ENCODE results near the gene APBA2.

The APBA2 gene

DNA sequence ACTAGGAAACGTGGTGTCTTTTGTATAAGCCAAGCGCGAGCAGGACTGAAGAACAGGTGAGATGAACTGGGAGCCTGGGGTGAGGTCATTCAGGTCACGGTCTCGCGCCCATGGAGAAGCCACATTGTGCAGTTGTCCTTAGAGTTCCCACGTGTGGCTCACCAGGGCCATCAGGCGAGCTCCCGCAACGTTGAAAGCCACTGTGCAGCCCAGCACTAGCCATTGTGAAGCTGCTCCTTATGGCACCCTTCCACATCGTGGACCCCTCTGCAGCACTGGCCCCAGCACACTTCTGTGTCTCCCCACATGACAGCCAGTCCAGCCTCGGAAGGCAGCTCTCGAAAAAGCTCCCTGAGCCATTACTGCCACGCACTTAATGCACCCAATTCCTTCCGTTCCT lies 7.6 kb upstream of the APBA2 start:
- FAIRE-seq: no peak
- TF ChIP-seq, protein P1, sequence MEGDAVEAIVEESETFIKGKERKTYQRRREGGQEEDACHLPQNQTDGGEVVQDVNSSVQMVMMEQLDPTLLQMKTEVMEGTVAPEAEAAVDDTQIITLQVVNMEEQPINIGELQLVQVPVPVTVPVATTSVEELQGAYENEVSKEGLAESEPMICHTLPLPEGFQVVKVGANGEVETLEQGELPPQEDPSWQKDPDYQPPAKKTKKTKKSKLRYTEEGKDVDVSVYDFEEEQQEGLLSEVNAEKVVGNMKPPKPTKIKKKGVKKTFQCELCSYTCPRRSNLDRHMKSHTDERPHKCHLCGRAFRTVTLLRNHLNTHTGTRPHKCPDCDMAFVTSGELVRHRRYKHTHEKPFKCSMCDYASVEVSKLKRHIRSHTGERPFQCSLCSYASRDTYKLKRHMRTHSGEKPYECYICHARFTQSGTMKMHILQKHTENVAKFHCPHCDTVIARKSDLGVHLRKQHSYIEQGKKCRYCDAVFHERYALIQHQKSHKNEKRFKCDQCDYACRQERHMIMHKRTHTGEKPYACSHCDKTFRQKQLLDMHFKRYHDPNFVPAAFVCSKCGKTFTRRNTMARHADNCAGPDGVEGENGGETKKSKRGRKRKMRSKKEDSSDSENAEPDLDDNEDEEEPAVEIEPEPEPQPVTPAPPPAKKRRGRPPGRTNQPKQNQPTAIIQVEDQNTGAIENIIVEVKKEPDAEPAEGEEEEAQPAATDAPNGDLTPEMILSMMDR (IDR thresholded peaks at IDR 0.05; ENCODE audit: insufficient read depth, missing control alignments): no peak
- no peak for DNase-seq (ENCODE audit: insufficient read length, low spot score)

DNA sequence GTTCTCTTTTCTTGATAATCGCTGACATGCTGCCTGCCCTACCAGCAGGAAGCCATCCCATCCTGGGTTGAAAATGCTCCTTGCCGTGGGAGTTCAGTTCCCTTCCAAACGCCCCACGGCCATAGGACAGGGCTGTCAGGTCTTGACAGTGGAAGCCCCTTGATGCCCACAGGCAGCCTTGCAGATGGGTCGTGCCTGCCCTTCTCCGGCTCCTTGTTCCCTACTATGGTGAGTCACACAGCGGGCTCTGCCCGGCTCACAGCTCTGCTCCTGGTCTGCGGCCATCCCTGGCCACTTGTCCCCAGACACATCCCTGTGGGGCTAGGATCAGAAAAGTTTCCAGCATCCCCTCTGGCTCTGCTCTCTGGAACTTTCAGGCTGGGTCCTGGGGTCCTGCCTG lies 6.2 kb upstream of the APBA2 start:
- DNase-seq (ENCODE audit: insufficient read length, low spot score) (no peak), FAIRE-seq (no peak)
- TF ChIP-seq, protein P1 (IDR thresholded peaks at IDR 0.05; ENCODE audit: insufficient read depth, missing control alignments): no peak

DNA sequence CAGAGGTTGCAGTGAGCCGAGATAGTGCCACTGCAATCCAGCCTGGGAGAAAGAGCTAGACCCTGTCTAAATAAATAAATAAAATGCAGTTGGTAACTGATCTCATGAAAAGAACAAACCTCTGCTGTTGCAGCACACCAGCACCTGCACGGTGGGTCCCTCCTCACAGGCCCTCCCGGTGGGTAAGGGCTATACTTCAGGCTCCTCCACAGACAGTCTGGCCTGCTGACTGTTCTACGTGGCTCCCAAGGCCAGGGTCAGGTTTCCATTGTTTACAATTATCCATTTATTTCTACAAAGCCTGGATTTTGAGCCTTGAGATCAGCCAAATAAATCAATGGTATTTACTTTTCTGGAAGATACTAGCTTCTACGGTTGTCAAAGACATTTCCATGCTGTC lies 5.1 kb upstream of the APBA2 start:
- no peak for FAIRE-seq
- TF ChIP-seq, protein P1 (IDR thresholded peaks at IDR 0.05; ENCODE audit: insufficient read depth, missing control alignments): no peak
- DNase-seq (ENCODE audit: insufficient read length, low spot score): no peak

DNA sequence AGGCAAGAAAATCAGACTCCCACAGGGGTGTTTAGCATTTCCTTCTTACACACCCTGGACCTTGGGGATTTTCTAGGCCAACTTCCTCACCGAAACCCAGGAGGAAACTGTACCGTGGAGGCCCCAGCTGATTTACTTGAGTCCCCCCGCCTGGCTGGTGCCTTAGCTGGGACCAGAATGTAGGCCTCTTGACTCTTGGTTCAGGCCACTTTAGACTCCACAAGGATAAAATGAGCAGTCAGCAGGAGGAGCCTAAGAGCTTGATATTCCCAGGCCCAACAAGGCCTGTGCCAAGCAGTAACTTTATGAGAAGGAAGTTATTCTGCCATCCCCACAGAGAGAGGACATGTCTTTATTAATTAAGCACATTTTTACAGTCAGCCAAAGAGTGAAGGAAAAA lies 4.6 kb upstream of the APBA2 start:
- no peak for DNase-seq (ENCODE audit: insufficient read length, low spot score)
- no peak for FAIRE-seq
- TF ChIP-seq, protein P1 (IDR thresholded peaks at IDR 0.05; ENCODE audit: insufficient read depth, missing control alignments): peak; percentile 9

DNA sequence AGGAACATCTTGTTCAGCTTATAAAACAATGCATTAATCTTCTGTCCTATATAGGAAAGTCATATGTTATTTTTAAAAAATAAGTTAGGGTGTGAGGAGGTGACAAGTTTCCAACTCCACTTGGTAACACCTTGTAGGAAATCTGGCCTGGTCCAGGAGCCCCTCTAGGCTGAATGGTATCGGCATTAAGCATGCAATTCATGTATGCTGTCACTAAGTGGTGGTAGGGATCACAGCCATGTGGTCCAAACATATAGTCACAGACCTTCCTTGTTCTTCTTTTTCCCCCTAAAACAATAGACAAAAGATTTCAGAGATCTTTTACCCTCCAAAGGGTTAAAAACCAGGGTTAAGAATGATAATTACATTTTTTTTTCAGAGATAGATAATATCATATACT lies 4.2 kb upstream of the APBA2 start:
- FAIRE-seq (no peak), DNase-seq (ENCODE audit: insufficient read length, low spot score) (no peak)
- TF ChIP-seq, protein P1 (IDR thresholded peaks at IDR 0.05; ENCODE audit: insufficient read depth, missing control alignments): no peak

DNA sequence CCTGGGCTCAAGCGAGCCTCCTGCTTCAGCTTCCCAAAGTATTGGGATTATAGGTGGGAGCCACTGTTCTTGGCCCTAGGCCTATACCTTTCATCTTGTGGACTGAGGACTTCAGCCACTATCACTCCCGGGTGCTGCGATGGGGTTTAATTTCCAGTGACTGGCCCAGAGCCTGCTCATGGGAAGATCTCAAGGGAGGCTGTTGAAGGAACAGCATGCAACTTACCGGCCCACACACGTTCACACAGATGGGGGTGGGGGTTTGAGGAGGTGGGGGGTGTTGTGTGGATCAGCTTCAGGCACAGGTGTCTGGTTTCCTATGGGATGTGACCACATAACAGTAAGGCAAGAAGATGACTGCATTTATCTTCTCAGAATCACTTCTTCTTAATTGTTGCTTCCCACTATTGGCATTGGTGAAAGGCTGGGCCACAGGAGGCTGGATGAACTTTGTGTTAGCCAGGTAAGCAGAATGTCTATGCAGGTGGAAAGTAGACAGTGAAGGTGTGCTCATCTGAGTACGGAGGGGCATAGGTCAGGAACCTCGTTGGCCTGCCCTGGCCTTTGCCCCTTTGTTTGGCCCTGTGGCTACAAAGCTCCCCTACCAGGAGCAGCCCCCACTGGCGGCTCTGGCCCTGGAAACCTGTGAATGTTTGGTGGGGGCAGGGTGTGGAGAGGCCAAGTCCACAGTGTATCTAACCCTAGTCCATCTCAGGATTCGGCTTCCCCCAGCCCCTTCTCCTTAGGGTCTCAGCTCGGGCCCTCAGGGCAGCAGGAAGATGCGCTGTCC lies 1.4 kb upstream of the APBA2 start:
- FAIRE-seq: no peak

DNA sequence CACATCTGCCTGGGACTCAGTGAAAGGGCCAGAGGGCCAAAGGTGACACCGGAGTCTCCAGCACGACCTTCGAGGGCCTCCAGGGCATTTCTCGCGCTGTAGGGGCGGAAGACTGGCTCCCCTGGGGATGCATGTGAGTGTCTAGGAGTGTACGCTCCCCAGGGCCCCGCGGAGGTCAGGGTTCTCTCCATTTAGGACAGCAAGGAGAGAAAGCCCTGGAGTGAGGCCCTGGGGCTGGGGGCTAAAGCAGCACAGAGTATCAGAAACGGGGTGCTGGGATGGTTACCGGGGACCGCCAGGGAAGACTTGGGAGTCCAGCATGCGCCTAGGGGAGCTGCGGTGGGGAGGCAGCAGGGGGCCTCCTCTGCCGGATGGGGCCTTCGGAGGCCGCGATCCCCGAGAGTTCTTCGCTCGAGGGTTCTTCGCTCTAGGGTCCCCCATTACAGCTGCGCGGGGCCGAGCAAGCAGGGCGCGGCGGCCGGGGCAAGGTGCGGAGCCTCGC lies 595 bp upstream of the APBA2 start:
- DNase-seq (ENCODE audit: insufficient read length, low spot score) (no peak), FAIRE-seq (no peak)
- TF ChIP-seq, protein P1 (IDR thresholded peaks at IDR 0.05; ENCODE audit: insufficient read depth, missing control alignments): no peak

More for the DNA sequence above, 1.4 kb upstream of the APBA2 start:
- TF ChIP-seq, protein P1 (IDR thresholded peaks at IDR 0.05; ENCODE audit: insufficient read depth, missing control alignments): no peak
- DNase-seq (ENCODE audit: insufficient read length, low spot score): no peak
